Measurements from ENCODE around the gene ASB5.
"Not testable (repeated sequence)": the region's sequence is repeated elsewhere in the genome, so short reads cannot be mapped to it uniquely, and the experiment has no call there.

GRCh38 chr4:176279560-176279959 lies 10.5 kb upstream of the ASB5 start:
- not testable (repeated sequence) for TF ChIP-seq CTCF (IDR thresholded peaks at IDR 0.05); EZH2 (IDR thresholded peaks at IDR 0.05; ENCODE audit: borderline replicate concordance, insufficient read depth, low read depth, low read length, poor library complexity, severe bottlenecking)
